Keratinocyte (primary cell): Measurements from ENCODE around the gene ITGBL1.

Source experiments
- EZH2 ChIP-seq: IDR thresholded peaks from one replicate; pipeline ENCODE4 v1.6.1; 2012; ENCODE audit warnings: inconsistent platforms, mild to moderate bottlenecking, low read length, moderate library complexity
- TF ChIP-seq, protein P1 (sequence below), 3 experiments: IDR thresholded peaks in 1 of 3; conservative IDR thresholded peaks in 1 of 3; optimal IDR thresholded peaks in 1 of 3; 2 replicates in 2 of 3; 3 replicates in 1 of 3; pipeline versions ENCODE3 to v1.5.1; 2011; ENCODE audit warnings: low read length in 3 of 3, mild to moderate bottlenecking in 3 of 3, moderate library complexity in 2 of 3, control low read depth in 1 of 3, inconsistent platforms in 1 of 3; ENCODE audit not compliant: insufficient read depth in 2 of 3; ENCODE audit errors: extremely low read depth in 1 of 3

DNA sequence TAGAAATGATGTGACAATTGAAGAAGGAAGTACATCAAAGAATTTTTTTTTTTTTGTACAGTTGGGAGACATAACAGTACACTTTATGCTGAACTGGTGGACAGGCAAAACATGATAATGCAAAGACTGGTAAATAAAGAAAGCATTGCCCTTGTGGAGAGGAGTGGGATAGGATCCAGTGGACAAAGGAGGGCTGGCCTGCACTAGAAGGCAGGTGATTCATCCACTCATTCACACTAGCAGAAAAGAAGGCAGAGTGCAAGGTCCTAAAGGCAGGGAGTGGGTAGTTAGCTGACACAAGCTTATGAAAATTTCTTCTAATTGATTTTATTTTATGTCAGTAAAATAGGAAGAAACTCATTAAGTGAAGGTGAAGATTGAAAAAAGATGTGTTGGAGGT, 18.6 kb upstream of the ITGBL1 start:
- TF ChIP-seq, protein P1, sequence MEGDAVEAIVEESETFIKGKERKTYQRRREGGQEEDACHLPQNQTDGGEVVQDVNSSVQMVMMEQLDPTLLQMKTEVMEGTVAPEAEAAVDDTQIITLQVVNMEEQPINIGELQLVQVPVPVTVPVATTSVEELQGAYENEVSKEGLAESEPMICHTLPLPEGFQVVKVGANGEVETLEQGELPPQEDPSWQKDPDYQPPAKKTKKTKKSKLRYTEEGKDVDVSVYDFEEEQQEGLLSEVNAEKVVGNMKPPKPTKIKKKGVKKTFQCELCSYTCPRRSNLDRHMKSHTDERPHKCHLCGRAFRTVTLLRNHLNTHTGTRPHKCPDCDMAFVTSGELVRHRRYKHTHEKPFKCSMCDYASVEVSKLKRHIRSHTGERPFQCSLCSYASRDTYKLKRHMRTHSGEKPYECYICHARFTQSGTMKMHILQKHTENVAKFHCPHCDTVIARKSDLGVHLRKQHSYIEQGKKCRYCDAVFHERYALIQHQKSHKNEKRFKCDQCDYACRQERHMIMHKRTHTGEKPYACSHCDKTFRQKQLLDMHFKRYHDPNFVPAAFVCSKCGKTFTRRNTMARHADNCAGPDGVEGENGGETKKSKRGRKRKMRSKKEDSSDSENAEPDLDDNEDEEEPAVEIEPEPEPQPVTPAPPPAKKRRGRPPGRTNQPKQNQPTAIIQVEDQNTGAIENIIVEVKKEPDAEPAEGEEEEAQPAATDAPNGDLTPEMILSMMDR (optimal IDR thresholded peaks at IDR 0.05 in 1 of 3, IDR thresholded peaks at IDR 0.05 in 1 of 3, conservative IDR thresholded peaks at IDR 0.05 in 1 of 3; ENCODE audit: extremely low read depth in 1 of 3, insufficient read depth in 2 of 3, low read length in 3 of 3), result no peak
- TF ChIP-seq EZH2, result no peak
